Mucosa of rectum (tissue), 2 donors: Measurements from ENCODE around the gene TNFSF4.
"Not testable (repeated sequence)": the region's sequence is repeated elsewhere in the genome, so short reads cannot be mapped to it uniquely, and the experiment has no call there.

ENCODE experiments used
- H3K27ac ChIP-seq, 2 donors: one replicate each; pipeline ENCODE4 v1.7.0; 2013; ENCODE audit warnings: inconsistent platforms in 2 of 2, low read depth in 2 of 2, low read length in 2 of 2
- H3K27me3 ChIP-seq, 2 donors: one replicate each; pipeline ENCODE4 v1.7.0; 2013; ENCODE audit warnings: low read length in 2 of 2; ENCODE audit not compliant: control insufficient read depth in 2 of 2, insufficient read depth in 2 of 2
- H3K36me3 ChIP-seq, 2 donors: one replicate each; pipeline ENCODE4 v1.7.0; 2013; ENCODE audit warnings: low read length in 2 of 2; ENCODE audit not compliant: control insufficient read depth in 2 of 2, insufficient read depth in 2 of 2
- H3K4me1 ChIP-seq, 2 donors: one replicate each; pipeline ENCODE4 v1.7.0; 2013; ENCODE audit warnings: low read length in 2 of 2, mild to moderate bottlenecking in 1 of 2; ENCODE audit not compliant: control insufficient read depth in 2 of 2, insufficient read depth in 2 of 2
- H3K4me3 ChIP-seq, 2 donors: one replicate each; pipeline ENCODE4 v1.7.0; 2013; ENCODE audit warnings: low read length in 2 of 2
- H3K9ac ChIP-seq, 2 donors: one replicate each; pipeline ENCODE4 v1.7.0; 2013; ENCODE audit warnings: low read length in 2 of 2, low read depth in 1 of 2, mild to moderate bottlenecking in 1 of 2
- H3K9me3 ChIP-seq, 2 donors: one replicate each; pipeline ENCODE4 v1.7.0; 2013; ENCODE audit warnings: low read length in 2 of 2; ENCODE audit not compliant: control insufficient read depth in 2 of 2
- donor health status: healthy.
- donor health status: Normal muscosa, but diverticular disease.

The TNFSF4 gene

GRCh38 chr1:173171152-173171551, 36.0 kb downstream of the TNFSF4 start:
- H3K4me3 ChIP-seq = no peak overlapping the region
- H3K4me1 ChIP-seq = no peaks in the 10 kb centered on the region

GRCh38 chr1:173168941-173169340, 38.2 kb downstream of the TNFSF4 start:
- Histone ChIP-seq H3K27ac (no peak overlapping the region), H3K9me3 (peaks cover 0 to 9% of the 10 kb centered on the region in 2 donors), H3K36me3 (no peaks in the 10 kb centered on the region), H3K4me1 (no peaks in the 10 kb centered on the region), H3K27me3 (no peaks in the 10 kb centered on the region), H3K9ac (no peak overlapping the region), H3K4me3 (no peak overlapping the region)

More at GRCh38 chr1:173171152-173171551, 36.0 kb downstream of the TNFSF4 start:
- H3K27ac ChIP-seq = no peak overlapping the region
- no peak overlapping the region for H3K9ac ChIP-seq
- H3K27me3 ChIP-seq = no peaks in the 10 kb centered on the region
- no peaks in the 10 kb centered on the region for H3K36me3 ChIP-seq
- peaks cover 0 to 9% of the 10 kb centered on the region in 2 donors for H3K9me3 ChIP-seq

GRCh38 chr1:173164686-173165085, 42.4 kb downstream of the TNFSF4 start:
- H3K36me3 ChIP-seq = no peaks in the 10 kb centered on the region
- no peaks in the 10 kb centered on the region for H3K9me3 ChIP-seq
- H3K4me1 ChIP-seq = no peaks in the 10 kb centered on the region
- H3K27ac ChIP-seq = no peak overlapping the region
- no peaks in the 10 kb centered on the region for H3K27me3 ChIP-seq
- no peak overlapping the region for H3K4me3 ChIP-seq
- H3K9ac ChIP-seq = no peak overlapping the region

- Histone ChIP-seq H3K36me3 (no peaks in the 10 kb centered on the region), H3K27ac (no peak overlapping the region), H3K4me3 (no peak overlapping the region), H3K9me3 (no peaks in the 10 kb centered on the region), H3K4me1 (no peaks in the 10 kb centered on the region), H3K9ac (no peak overlapping the region), H3K27me3 (no peaks in the 10 kb centered on the region)
Measured at GRCh38 chr1:173164178-173164577, 43.0 kb downstream of the TNFSF4 start.

- H3K4me1 ChIP-seq = no peaks in the 10 kb centered on the region
- no peak overlapping the region for H3K4me3 ChIP-seq
- no peak overlapping the region for H3K27ac ChIP-seq
- no peak overlapping the region for H3K9ac ChIP-seq
- H3K36me3 ChIP-seq = no peaks in the 10 kb centered on the region
- no peaks in the 10 kb centered on the region for H3K27me3 ChIP-seq
- H3K9me3 ChIP-seq = no peaks in the 10 kb centered on the region
Measured at GRCh38 chr1:173163222-173163621, 43.9 kb downstream of the TNFSF4 start.

GRCh38 chr1:173162601-173163000, 44.5 kb downstream of the TNFSF4 start:
- no peak overlapping the region for H3K4me3 ChIP-seq
- H3K9ac ChIP-seq = no peak overlapping the region
- H3K4me1 ChIP-seq = no peaks in the 10 kb centered on the region
- no peaks in the 10 kb centered on the region for H3K27me3 ChIP-seq
- no peaks in the 10 kb centered on the region for H3K9me3 ChIP-seq
- H3K27ac ChIP-seq = no peak overlapping the region
- no peaks in the 10 kb centered on the region for H3K36me3 ChIP-seq

- Histone ChIP-seq H3K9me3 (no peaks in the 10 kb centered on the region), H3K4me3 (no peak overlapping the region), H3K9ac (no peak overlapping the region), H3K27ac (no peak overlapping the region), H3K36me3 (no peaks in the 10 kb centered on the region), H3K27me3 (no peaks in the 10 kb centered on the region), H3K4me1 (no peaks in the 10 kb centered on the region)
Measured at GRCh38 chr1:173161510-173162221, 45.5 kb downstream of the TNFSF4 start.

- H3K4me3 ChIP-seq, H3K27me3 ChIP-seq, H3K4me1 ChIP-seq, H3K9me3 ChIP-seq, H3K27ac ChIP-seq, H3K36me3 ChIP-seq, H3K9ac ChIP-seq: not testable (repeated sequence)
Measured at GRCh38 chr1:173153964-173154363, 53.2 kb downstream of the TNFSF4 start.

GRCh38 chr1:173153503-173153902, 53.6 kb downstream of the TNFSF4 start:
- no peaks in the 10 kb centered on the region for H3K36me3 ChIP-seq
- H3K27me3 ChIP-seq = no peaks in the 10 kb centered on the region
- no peak overlapping the region for H3K9ac ChIP-seq
- no peaks in the 10 kb centered on the region for H3K9me3 ChIP-seq
- no peak overlapping the region for H3K27ac ChIP-seq
- no peaks in the 10 kb centered on the region for H3K4me1 ChIP-seq
- H3K4me3 ChIP-seq = no peak overlapping the region

- H3K4me3 ChIP-seq = no peak overlapping the region
- no peak overlapping the region for H3K27ac ChIP-seq
- no peaks in the 10 kb centered on the region for H3K9me3 ChIP-seq
- H3K9ac ChIP-seq = no peak overlapping the region
- H3K27me3 ChIP-seq = no peaks in the 10 kb centered on the region
- H3K4me1 ChIP-seq = no peaks in the 10 kb centered on the region
- H3K36me3 ChIP-seq = no peaks in the 10 kb centered on the region
Measured at GRCh38 chr1:173152598-173152997, 54.5 kb downstream of the TNFSF4 start.
